ENCODE results near the gene CST1. TPM values are rescaled to one million over a fixed set of nuclear protein-coding genes. Genes with fewer than 3 reads are reported as not detected.

Gene CST1
- polyA plus RNA-seq, 10 donors: not detected

DNA sequence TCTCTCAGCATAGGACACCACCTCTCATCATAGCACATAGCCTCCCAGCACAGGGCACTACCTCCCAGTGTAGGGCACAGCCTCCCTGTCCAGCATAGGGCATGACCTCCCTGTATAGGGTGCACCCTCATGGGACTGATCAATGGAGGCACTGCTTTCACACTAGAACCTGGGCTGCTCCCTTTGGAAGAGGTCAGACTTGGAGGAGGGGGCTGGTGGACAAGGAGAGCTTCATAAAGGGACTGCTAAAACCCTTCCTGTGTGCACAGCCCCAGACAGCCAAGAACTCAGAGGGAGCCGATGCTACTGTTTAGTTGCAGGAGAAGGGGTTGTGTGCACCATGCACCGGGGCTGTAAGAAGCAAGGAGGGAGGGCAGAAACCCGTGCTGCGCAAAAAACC lies 40.0 kb downstream of the CST1 start:
- no peak for DNase-seq

DNA sequence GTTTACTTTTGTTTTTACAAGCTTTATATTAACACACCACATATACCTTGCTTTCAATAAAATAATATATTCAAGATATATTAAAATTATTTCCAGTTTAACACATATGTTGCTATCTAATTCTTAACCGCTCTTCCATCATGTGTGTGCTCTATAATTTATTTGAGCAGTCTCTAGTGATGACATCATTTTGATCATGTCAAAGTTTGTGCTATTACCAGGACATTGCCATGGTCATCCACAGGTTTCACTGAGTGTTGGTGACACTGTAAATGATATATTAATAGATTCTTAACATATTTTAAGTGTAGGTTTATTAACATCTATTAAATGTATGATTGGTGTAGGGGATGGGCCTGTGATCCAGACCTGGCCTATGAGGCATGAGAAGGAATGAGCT lies 44.8 kb downstream of the CST1 start:
- no peak for DNase-seq

DNA sequence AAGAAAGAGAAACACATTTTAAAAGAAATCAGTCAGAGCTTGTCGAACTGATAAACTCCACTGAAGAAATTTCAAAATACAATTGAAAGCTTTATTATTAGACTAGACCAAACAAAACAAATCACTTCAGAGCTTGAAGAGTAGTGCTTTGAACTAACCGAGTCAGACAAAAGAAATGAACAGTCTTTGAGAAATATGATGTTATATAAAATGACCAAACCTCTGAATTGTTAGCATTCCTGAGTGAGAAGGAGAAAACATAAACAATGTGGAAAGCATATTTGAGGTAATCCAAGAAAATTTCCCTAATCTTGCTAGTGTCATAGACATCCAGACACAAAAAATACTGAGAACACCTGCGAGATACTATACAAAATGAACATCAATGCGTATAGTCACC lies 48.7 kb downstream of the CST1 start:
- DNase-seq: no peak

DNA sequence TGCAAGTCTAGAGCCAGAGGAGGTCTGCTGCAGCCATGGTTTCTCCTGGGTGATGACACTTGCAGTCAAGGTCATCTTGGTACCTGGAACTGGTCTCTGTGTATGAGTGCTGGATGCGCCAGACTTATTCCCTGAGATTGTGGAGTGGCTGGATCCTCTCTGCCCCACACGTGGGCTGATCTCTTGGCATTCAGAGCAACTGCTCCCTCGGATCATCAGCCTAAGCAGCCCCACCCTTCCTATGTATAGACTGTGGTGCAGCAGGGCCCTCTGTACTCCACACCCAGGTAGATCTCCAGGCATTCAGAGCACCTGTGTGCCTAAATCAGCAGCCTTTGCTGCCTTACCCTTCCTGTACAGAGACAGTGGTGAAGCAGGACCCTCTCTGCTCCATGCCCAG lies 49.8 kb downstream of the CST1 start:
- no peak for DNase-seq

DNA sequence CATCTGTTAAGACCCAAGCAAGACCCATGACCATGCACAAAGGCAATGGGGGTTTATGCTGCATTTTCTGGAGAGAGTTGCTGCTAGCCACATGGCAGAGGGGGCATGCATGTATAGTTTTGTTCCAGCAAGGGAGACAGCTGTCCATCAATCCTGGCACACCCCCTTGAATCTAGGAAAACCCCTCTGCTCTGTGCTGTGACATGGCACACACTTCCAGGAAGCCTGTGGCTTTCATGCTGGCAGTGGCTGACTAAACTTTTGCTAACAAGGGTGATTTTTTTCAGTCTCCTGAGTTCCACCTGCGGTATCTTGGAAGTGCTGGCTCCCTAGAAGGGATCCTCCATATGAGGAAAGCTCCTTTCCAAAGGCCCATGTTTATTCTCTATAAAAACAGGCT lies 52.8 kb downstream of the CST1 start:
- no peak for DNase-seq

Other genes starting within 250 kb of the CST1 start
- gene CST9L, start 182.5 kb downstream of the CST1 start, polyA plus RNA-seq (ENCODE audit: insufficient read length in 10 of 10): not detected
- gene CST9, start 145.0 kb downstream of the CST1 start, polyA plus RNA-seq (ENCODE audit: insufficient read length in 10 of 10): not detected
- gene CST3, start 113.0 kb downstream of the CST1 start, polyA plus RNA-seq (ENCODE audit: insufficient read length in 10 of 10): 100 to 1,000 TPM in 6 of 10 donors, 10 to 100 TPM in 4; 80.6 to 155 (median 110) TPM
- gene CST4, start 61.9 kb downstream of the CST1 start, polyA plus RNA-seq (ENCODE audit: insufficient read length in 10 of 10): not detected
- under 1 TPM in 1 of 10 donors, not detected in 9; 0.17 TPM for gene CST2, start 75.8 kb upstream of the CST1 start, polyA plus RNA-seq (ENCODE audit: insufficient read length in 10 of 10)
- not detected for gene CST5, start 128.8 kb upstream of the CST1 start, polyA plus RNA-seq (ENCODE audit: insufficient read length in 10 of 10)
- not detected for gene GGTLC1, start 237.8 kb upstream of the CST1 start, polyA plus RNA-seq (ENCODE audit: insufficient read length in 10 of 10)